ENCODE measurements around the gene PTGIS.
"Not testable (repeated sequence)": the region's sequence is repeated elsewhere in the genome, so short reads cannot be mapped to it uniquely, and the experiment has no call there.

PTGIS gene

GRCh38 chr20:49578436-49578835 lies 10.5 kb upstream of the PTGIS start:
- no peak for DNase-seq

- DNase-seq, result no peak
These were observed 7.7 kb upstream of the PTGIS start for GRCh38 chr20:49575551-49576060.

GRCh38 chr20:49573900-49574416 lies 6.0 kb upstream of the PTGIS start:
- DNase-seq, result no peak

- no peak for DNase-seq
These were observed 4.9 kb upstream of the PTGIS start for GRCh38 chr20:49572857-49573256.

GRCh38 chr20:49571553-49571835 lies 3.6 kb upstream of the PTGIS start:
- DNase-seq, result no peak

GRCh38 chr20:49570828-49571552 lies 3.1 kb upstream of the PTGIS start:
- no peak for DNase-seq

- no peak for DNase-seq
These were observed 2.4 kb upstream of the PTGIS start for GRCh38 chr20:49570161-49570827.

DNA sequence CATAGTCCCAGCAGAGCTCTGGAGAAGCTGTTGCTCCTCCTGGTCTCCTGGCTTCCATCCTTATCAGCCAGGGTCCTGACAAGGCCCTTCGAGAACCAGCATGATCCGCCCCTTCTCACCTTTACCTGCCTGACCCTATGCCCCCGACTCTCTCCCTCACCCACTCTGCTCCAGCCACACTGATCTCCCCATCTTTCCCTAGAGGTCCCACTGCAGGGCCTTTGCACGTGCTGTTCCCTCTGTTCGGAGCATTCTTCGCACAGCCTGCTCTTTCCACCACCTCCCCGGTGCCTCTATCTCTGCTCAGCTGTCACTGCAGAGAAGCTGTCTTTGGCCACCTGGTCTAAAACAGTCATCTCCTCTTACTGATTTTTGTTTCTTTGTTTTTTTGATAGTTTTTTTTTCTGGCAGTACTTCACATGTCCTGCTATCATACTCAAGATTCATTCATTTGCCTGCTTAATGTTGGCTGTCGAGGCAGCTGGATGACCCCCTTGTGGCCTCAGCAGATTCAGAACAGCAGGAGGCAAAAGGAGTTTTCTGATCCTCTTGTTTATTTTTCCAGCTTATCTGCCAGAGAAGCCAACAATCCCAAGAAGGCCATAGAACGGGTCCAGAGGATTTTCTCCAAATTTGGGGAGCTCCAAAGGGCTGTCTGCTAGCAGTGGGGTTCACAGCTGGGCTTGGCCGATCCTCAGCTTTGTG lies 1.6 kb upstream of the PTGIS start:
- no peak for DNase-seq

GRCh38 chr20:49568278-49569151 lies 578 bp upstream of the PTGIS start:
- DNase-seq, result no peak

GRCh38 chr20:49566401-49567364 lies 1.3 kb downstream of the PTGIS start:
- no peak for DNase-seq

DNA sequence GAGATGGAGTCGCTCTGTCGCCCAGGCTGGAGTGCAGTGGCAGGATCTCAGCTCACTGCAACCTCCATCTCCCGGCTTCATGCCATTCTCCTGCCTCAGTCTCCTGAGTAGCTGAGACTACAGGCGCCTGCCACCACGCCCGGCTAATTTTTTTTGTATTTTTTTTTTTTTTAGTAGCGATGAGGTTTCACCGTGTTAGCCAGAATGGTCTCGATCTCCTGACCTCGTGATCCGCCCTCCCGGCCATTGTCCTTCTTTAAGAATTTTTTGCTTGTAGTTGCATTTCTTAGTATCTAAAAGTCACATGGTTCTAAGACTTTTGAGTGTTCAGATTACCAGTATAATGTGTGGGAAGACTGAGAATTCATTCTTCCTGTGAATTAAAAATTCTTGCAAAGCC lies 2.9 kb downstream of the PTGIS start:
- not testable (repeated sequence) for DNase-seq

DNA sequence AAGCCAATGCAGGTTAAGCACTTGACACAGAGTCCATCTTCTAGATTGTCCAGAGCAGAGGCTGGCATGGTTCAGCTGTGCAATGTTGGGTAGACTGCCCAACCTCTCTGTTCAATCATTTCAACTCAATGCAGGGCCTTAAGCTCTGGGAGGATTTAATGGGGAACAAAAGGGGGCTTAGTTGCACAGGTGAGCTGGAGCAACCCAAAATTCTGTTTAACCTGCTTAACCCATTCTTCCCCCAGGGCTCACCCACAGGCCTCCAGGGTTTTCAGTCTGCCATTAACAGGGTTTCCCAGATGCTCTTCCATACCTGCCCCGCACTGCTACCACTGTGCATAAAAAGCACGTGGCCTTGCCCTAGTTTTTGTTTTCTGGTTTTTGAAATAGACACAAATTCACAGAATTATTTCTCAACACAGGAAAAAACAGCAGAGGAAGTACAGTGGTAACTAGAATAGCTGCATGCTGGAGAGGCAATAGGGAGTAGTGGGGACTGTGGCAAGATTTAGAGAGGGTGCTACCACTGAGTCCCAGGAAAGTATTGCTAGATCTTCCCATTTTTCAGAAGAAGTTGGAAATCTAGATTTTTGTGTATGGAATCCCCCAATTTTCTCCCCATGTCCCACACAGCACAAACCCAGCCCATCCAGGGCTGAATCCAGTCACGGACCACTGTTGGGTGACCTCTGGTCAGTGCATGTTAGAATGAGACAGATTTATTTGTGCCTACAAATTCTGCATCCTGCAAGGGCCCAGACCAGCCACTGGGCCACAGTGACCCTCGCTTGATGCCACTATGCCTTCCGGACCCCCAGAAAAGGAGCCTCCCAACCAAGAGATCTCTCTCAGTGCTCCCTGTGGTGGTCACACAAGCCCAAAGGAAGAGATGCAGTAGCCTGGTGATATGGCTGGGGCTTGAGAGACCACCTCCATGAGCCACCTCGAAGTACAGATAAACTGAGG lies 4.6 kb downstream of the PTGIS start:
- no peak for DNase-seq

DNA sequence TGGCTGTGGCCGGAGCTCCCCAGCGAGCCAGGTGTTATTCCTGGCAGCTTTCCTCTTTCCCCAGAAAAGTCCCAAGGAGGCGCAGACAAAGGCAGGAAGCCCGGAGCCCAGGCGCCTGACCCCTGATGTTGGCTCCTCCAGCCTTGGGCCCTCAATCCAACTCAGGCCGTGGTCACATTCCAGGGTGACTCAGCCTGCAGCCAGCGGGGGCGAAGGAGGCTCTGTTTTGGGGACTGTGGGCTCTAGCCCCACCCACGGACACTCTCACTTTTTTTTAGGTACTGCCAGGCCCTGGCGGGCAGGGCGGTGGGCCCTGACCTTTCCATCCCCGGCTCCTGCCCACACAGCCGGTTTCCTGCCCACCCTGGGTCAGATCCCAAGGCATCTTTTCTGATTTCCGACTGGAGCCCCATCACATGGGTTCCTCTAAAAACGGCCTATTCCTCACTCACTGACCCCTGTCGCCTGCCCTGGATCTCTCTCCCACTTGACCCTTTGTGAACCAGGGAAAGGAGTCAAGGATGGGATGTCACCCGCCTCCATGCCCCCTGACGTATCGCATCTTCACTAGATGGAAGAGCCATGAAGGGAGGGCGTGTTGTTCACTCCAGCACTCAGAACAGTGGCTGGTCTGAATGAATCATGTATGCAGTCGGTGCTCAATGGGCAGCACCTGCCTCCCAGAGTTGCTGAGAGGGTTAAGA lies 5.5 kb downstream of the PTGIS start:
- DNase-seq, result peak; percentile 85

- no peak for DNase-seq
These were observed 6.1 kb downstream of the PTGIS start for GRCh38 chr20:49561806-49562205.

DNA sequence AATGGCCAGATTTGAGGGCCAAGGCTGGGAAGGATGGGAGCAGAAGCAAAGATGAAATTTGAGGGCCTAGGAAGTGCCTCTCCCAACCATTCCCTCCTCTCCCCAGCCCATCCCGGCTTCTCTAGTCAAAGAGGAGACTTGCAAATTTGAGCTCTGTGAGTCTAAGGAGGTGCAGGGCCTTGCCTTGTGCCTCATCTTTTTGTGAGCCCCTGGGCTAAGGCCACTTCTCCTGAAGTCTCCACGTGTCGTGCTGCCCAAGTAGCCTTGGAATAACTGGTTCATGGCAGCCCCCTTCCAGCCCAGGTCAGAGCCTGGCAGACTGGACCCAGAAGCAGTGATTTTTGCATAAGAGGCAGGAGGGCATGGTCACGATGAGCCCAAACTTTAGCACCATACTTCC lies 6.7 kb downstream of the PTGIS start:
- DNase-seq, result no peak

DNA sequence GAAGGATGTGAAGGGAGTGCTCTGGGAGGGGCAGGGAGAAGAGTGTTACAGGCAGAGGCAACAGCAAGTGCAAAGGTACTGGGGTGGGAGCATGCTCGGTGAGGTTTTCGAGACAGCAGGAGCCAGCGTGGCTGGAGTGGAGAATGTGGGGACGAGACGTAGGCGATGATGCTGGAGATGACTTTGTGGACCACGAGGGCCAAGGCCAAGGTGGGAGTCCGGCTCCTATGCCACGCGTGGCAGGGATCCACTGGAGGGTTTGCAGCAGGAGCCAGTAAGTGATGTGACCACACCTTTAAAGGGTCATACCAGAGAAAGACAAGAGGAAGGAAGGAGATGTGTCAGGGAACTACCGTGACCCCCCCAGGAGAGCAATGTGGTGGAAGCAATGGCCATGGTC lies 7.3 kb downstream of the PTGIS start:
- DNase-seq, result no peak

GRCh38 chr20:49560186-49560585 lies 7.8 kb downstream of the PTGIS start:
- no peak for DNase-seq

GRCh38 chr20:49559411-49560081 lies 8.4 kb downstream of the PTGIS start:
- DNase-seq, result no peak

GRCh38 chr20:49558826-49559225 lies 9.1 kb downstream of the PTGIS start:
- no peak for DNase-seq
